Body of pancreas (tissue), 4 donors: ENCODE data around the gene SLC37A1. TPM values are rescaled to one million over a fixed set of nuclear protein-coding genes. Genes with fewer than 3 reads are reported as not detected.
"Not testable (repeated sequence)": the region's sequence is repeated elsewhere in the genome, so short reads cannot be mapped to it uniquely, and the experiment has no call there.

ENCODE experiments used
- ATAC-seq: fragments of 150-250 bp; one replicate; pipeline ENCODE4 v1.9.1; 2016
- DNase-seq, 4 donors: peaks; one replicate each; pipeline ENCODE4 v3.0.0-alpha.2; 2019
- H3K27ac ChIP-seq, 4 donors: fragments of 200-600 bp; sonication (generic); 1 replicate in 3 of 4; 2 replicates in 1 of 4; pipeline versions ENCODE4 v1.5.1 to v1.6.1; 2016 to 2019; ENCODE audit warnings: mild to moderate bottlenecking in 1 of 4, mixed read lengths in 1 of 4, moderate library complexity in 1 of 4
- H3K27me3 ChIP-seq, 2 donors: fragments of 200-600 bp; sonication (generic); one replicate each; pipeline ENCODE4 v1.6.0; 2016; ENCODE audit warnings: mild to moderate bottlenecking in 1 of 2
- H3K36me3 ChIP-seq, 2 donors: fragments of 200-600 bp; sonication (generic); replicated peaks in 1 of 2; 2 replicates each; pipeline ENCODE4 v1.5.1; 2016; ENCODE audit warnings: low read depth in 2 of 2; ENCODE audit not compliant: insufficient read depth in 1 of 2
- H3K4me1 ChIP-seq: fragments of 200-600 bp; sonication (generic); one replicate; pipeline ENCODE4 v1.6.0; 2016
- H3K4me3 ChIP-seq, 2 donors: fragments of 200-600 bp; sonication (generic); 1 replicate in 1 of 2; 2 replicates in 1 of 2; pipeline ENCODE4 v1.5.1; 2016 to 2019
- H3K9me3 ChIP-seq, 3 donors: fragments of 200-600 bp; sonication (generic); 1 replicate in 2 of 3; 2 replicates in 1 of 3; pipeline ENCODE4 v1.5.1; 2016
- POLR2A ChIP-seq, 3 donors: fragments of 450-650 bp; IDR thresholded peaks; one replicate each; pipeline ENCODE4 v1.6.1; 2016; ENCODE audit warnings: antibody characterized with exemption in 3 of 3, mild to moderate bottlenecking in 2 of 3
- WGBS, 2 donors: methylation state at CpG; one replicate each; pipeline ENCODE4 v1.1.5; 2017; 5-methylcytosine and 5-hydroxymethylcytosine counted together
- intact Hi-C: fragments of 100-400 bp; cut with DNase I; formaldehyde crosslinking; loops from one replicate; pipeline ENCODE4 v1.15.1; 2023
- total RNA-seq, 2 donors: library from RNA; depleted of rRNA; stranded (reverse); fragments of >200 nt; gene quantifications; one replicate each; pipeline ENCODE4 v1.1.0, GENCODE V29; 2016
- TF ChIP-seq, protein P1 (sequence below), 7 experiments: fragments of 450-650 bp in 4 of 7; fragments of 200-600 bp in 3 of 7; sonication (generic) in 3 of 7; IDR thresholded peaks; one replicate each; pipeline ENCODE4 v1.5.1; 2016 to 2019; ENCODE audit warnings: antibody characterized with exemption in 7 of 7

Gene SLC37A1
- total RNA-seq, 2 donors from 2014 or later = 6.3 to 16.3 TPM

DNA sequence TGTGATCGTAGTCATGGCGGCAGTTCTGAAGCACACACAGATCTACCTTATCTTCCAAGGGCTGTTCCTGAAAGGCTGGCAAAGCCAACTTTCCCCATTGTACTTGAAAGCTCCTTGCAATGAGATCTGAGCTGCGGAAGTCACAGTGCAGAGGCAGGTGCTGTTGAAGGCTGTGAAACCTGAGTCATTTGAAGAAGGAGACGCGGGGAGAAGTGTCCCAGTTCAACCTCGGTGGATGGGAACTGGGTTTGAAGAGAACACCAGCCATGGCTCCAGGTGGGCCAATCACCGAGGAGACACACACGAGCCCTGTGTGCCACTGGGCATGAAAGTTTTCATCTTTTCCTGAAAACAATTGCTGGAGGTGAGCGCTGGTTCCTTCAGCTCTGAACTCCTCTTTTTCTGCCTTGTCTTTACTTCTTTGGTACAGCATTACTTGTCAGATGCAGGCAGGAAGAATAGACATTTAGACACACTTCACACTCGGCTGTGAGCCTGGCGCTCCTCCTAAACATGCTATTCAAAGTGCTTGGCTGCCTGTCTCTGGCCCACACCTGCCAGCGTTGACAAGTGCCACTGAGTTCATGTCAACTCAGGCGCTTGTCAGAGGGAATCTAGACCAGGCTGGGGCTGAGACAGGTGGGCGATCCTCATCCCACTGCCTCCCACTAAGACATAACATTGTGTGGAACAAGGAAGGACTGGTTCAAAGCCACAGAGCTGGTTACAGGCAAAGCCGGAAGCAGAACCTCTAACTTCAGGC lies 114.1 kb downstream of the SLC37A1 start:
- intact Hi-C loops = no loop called here
- Histone ChIP-seq H3K27me3 (no peaks in the 10 kb centered on the region), H3K4me1 (peaks cover 16% of the 10 kb centered on the region), H3K27ac (no peak overlapping the region), H3K9me3 (no peaks in the 10 kb centered on the region), H3K36me3 (no peaks in the 10 kb centered on the region), H3K4me3 (no peak overlapping the region)
- DNase-seq (no peak), ATAC-seq (no peak)
- 78 to 80% methylated on average over 15 of the region's 15 CpGs for WGBS, 2 donors
- TF ChIP-seq, protein P1, sequence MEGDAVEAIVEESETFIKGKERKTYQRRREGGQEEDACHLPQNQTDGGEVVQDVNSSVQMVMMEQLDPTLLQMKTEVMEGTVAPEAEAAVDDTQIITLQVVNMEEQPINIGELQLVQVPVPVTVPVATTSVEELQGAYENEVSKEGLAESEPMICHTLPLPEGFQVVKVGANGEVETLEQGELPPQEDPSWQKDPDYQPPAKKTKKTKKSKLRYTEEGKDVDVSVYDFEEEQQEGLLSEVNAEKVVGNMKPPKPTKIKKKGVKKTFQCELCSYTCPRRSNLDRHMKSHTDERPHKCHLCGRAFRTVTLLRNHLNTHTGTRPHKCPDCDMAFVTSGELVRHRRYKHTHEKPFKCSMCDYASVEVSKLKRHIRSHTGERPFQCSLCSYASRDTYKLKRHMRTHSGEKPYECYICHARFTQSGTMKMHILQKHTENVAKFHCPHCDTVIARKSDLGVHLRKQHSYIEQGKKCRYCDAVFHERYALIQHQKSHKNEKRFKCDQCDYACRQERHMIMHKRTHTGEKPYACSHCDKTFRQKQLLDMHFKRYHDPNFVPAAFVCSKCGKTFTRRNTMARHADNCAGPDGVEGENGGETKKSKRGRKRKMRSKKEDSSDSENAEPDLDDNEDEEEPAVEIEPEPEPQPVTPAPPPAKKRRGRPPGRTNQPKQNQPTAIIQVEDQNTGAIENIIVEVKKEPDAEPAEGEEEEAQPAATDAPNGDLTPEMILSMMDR (IDR thresholded peaks at IDR 0.05) = no peak
- TF ChIP-seq POLR2A (IDR thresholded peaks at IDR 0.05) = no peak

DNA sequence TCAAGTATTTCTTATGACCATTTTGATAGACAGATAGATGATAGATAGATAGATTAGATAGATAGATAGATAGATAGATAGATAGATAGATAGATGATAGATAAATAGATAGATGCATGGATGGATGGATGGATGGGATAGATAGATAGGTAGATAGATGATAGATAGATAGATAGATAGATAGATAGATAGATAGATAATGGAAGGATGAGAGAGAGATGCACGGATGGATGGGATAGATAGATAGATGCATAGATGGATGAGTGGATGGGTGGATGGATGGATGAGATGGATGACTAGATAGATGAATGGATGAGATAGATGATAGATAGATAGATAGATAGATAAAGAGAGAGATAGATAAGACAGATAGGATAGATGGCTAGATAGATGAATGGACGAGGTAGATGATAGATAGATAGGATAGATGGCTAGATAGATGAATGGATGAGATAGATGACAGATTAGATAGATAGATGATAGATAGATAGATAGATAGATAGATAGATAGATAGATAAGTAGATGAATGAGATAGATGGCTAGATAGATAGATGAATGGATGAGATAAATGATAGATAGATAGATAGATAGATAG lies 114.9 kb downstream of the SLC37A1 start:
- H3K27ac ChIP-seq, H3K27me3 ChIP-seq, ATAC-seq, intact Hi-C loops, H3K9me3 ChIP-seq, H3K36me3 ChIP-seq, DNase-seq, H3K4me3 ChIP-seq: not testable (repeated sequence)
- WGBS, 2 donors = 69 to 80% methylated on average over 2 of the region's 2 CpGs
- H3K4me1 ChIP-seq = peaks cover 16% of the 10 kb centered on the region

DNA sequence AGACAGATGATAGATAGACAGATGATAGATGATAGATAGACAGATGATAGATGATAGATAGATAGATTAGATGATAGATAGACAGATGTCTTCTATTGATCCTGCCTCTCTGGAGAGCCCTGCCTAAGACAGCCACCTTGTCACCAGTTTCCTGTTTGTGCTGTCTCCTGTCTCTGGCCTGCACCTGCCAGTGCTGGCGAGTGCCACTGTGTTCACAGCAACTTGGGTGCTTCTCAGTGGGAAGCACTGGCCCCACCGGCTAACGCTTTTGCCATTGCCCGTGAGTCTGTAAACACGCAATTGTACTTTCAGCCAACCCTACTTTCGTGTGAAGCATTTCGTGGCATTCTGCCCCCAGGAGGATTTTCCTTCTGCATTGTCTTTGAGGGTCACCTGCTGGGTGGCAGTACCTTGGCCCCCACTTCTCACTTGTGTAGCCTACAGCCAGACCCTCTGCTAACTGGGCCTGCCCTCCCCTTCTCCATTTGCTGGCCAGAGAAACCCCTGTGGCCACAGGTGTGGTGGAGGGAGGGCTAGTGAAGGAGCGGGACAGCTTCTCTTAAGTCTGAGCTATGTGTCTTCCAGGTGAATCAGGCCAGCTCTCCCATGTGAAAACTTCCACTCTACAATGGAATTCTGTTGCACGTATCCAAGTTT lies 116.4 kb downstream of the SLC37A1 start:
- peaks cover 1% of the 10 kb centered on the region for H3K4me1 ChIP-seq
- intact Hi-C loops = no loop called here
- no peaks in the 10 kb centered on the region for H3K27me3 ChIP-seq
- no peak overlapping the region for H3K4me3 ChIP-seq
- no peak overlapping the region for H3K27ac ChIP-seq
- DNase-seq (no peak), ATAC-seq (peak; percentile 19)
- H3K9me3 ChIP-seq = no peaks in the 10 kb centered on the region
- TF ChIP-seq POLR2A (IDR thresholded peaks at IDR 0.05) = no peak
- TF ChIP-seq, protein P1 (IDR thresholded peaks at IDR 0.05) = no peak
- WGBS, 2 donors = 71 to 77% methylated on average over 8 to 9 of the region's 9 CpGs
- H3K36me3 ChIP-seq = no peaks in the 10 kb centered on the region

DNA sequence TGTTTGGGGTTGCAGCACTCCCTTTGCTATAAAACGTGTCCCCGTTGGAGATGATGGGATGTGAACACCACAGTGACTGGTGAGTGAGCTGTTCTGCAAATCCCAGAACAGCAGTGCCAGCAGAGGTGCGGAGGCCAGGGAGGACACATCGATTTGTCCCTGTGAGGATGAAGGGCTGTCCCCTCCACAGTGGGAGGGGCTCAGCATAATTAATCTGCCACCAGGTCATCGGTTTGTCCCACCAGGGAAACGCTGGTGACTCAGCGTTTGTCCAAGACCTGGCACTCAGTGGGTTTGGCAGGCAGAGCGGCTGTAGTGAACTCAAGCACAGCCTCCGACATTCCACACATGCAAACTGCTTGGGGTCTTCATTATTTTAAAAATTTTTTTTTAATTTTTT lies 117.0 kb downstream of the SLC37A1 start:
- intact Hi-C loops = no loop called here
- TF ChIP-seq, protein P1 (IDR thresholded peaks at IDR 0.05) = no peak
- no peak for TF ChIP-seq POLR2A (IDR thresholded peaks at IDR 0.05)
- no peaks in the 10 kb centered on the region for H3K36me3 ChIP-seq
- no peak overlapping the region for H3K27ac ChIP-seq
- H3K9me3 ChIP-seq = no peaks in the 10 kb centered on the region
- H3K4me3 ChIP-seq = no peak overlapping the region
- peak; percentile 35 to 62 (median 58) for DNase-seq
- ATAC-seq = peak; percentile 85
- WGBS, 2 donors = 21 to 25% methylated on average over 9 of the region's 9 CpGs
- no peaks in the 10 kb centered on the region for H3K27me3 ChIP-seq
- H3K4me1 ChIP-seq = no peaks in the 10 kb centered on the region

Other genes starting within 250 kb of the SLC37A1 start
- 10 to 100 TPM in 1 of 2 donors, 1 to 10 TPM in 1; 6.3 to 16.3 TPM for gene TFF3, start 198.4 kb upstream of the SLC37A1 start, total RNA-seq
- 1 to 10 TPM; 1.3 to 9.3 TPM for gene TFF2, start 162.9 kb upstream of the SLC37A1 start, total RNA-seq
- 10 to 100 TPM in 1 of 2 donors, 1 to 10 TPM in 1; 3.0 to 66.4 TPM for gene TFF1, start 147.3 kb upstream of the SLC37A1 start, total RNA-seq
- 10 to 100 TPM; 12.5 to 12.7 TPM for gene TMPRSS3, start 117.8 kb upstream of the SLC37A1 start, total RNA-seq
- gene UBASH3A, start 110.0 kb upstream of the SLC37A1 start, total RNA-seq = under 1 TPM in 1 of 2 donors, not detected in 1; 0.26 TPM
- 1 to 10 TPM; 1.6 to 2.3 TPM for gene RSPH1, start 17.6 kb upstream of the SLC37A1 start, total RNA-seq
- gene PDE9A, start 139.8 kb downstream of the SLC37A1 start, total RNA-seq = 1 to 10 TPM; 5.2 to 7.9 TPM